ENCODE measurements around the gene CAMK1D. TPM values are rescaled to one million over a fixed set of nuclear protein-coding genes. Genes with fewer than 3 reads are reported as not detected.

Gene CAMK1D
- total and polyA plus RNA-seq, 10 of the 15 experiments (the other 5 are each of a cell fraction or from before 2014, with no cell fraction given): 2.1 to 35.5 (median 14.7) TPM

DNA sequence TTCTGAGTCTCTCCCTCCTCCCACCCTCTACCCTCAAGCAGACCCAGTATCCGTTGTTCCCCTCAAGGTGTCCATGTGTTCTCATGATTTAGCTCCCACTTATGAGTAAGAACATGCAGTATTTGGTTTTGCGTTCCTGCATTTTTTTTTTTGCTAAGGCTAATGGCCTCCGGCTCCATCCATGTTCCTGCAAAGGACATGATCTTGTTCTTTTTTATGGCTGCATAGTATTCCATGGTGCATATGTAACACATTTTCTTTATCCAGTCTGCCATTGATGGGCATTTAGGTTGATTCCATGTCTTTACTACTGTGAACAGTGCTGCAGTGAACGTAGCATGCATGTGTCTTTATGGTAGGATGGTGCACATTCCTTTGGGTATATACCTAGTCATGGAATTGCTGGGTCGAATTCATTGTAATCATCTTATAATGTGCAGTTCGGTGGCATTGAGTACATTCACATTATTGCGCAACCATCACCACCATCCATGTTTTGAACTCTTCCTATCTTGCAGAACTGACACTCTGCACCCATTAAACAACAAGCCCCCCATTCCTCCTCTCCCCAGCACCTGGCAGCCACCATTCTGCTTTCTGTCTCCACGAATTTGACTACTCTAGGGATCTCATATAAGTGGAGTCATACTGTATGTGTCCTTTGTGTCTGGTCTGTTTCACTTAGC is 125.5 kb downstream of the CAMK1D start:
- RAD21 ChIA-PET (ENCODE audit: unreplicated experiment): no interaction called here
- BruUV-seq (replicated peaks): no TSS peak
- H3K4me1 ChIP-seq (ENCODE audit: control insufficient read depth, insufficient read depth, low read length): peaks cover 8% of the 10 kb centered on the region

DNA sequence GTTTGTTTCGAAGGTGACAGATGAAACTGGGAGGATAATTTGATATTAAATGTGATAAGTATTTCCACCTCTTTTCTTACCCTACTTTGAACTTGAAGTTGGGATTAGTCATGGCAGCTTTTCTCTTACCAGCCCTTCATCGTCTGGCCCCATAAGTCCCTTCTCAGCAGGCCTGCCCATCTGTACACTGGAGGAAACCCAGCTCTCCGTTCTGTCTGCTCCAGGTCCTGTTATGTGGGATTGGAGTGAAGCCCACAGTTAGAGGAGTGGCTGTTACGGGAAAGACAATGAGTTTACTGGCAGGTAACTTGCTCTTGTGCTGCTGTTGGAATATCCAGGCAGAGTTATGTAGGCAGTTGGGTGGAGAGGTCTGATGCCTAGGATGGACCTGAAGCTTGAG is 127.3 kb downstream of the CAMK1D start:
- ChIA-PET SMC1A (ENCODE audit: uncharacterized antibody, unreplicated experiment) (no interaction called here), RAD21 (ENCODE audit: unreplicated experiment) (no interaction called here), CTCF (interaction anchor here (0.6 to 0.8 kb wide), 4 partner anchors 8 to 212 kb away, joined by 3 to 5 read pairs (median 3); no protein-coding TSS in a partner anchor), POLR2A (no interaction called here)
- H4K20me1 ChIP-seq (ENCODE audit: control insufficient read depth, insufficient read depth): no peaks in the 10 kb centered on the region
- in situ Hi-C loops (cut with MboI): no loop called here
- ATAC-seq (no peak), FAIRE-seq (no peak), DNase-seq (ENCODE audit: low read depth, low spot score) (no peak)
- H3K4me3 ChIP-seq: no peak overlapping the region
- no TSS peak for BruUV-seq (replicated peaks)
- H3K27ac ChIP-seq (ENCODE audit: control insufficient read depth, insufficient read depth): no peak overlapping the region
- H2AFZ ChIP-seq (ENCODE audit: control insufficient read depth, low read depth, low read length): no peak overlapping the region
- H3K4me2 ChIP-seq (ENCODE audit: control insufficient read depth, insufficient read depth): no peak overlapping the region
- peaks cover 8% of the 10 kb centered on the region for H3K4me1 ChIP-seq (ENCODE audit: control insufficient read depth, insufficient read depth, low read length)
- no peaks in the 10 kb centered on the region; a peak in 1 of 4 replicates for H3K36me3 ChIP-seq (ENCODE audit: control insufficient read depth in 2 of 2, insufficient read depth in 2 of 2, low read length in 1 of 2)
- H3K9ac ChIP-seq (ENCODE audit: control insufficient read depth, insufficient read depth, low read length): no peak overlapping the region
- WGBS (ENCODE audit: insufficient coverage, insufficient replicate concordance, low lambda C conversion rate, missing lambda C conversion rate): 83% methylated on average over 4 of the region's 4 CpGs
- no peaks in the 10 kb centered on the region for H3K27me3 ChIP-seq (replicated peaks in 1 of 2; ENCODE audit: control insufficient read depth in 2 of 2, insufficient read depth in 2 of 2, low read length in 1 of 2)
- TF ChIP-seq, protein P1, sequence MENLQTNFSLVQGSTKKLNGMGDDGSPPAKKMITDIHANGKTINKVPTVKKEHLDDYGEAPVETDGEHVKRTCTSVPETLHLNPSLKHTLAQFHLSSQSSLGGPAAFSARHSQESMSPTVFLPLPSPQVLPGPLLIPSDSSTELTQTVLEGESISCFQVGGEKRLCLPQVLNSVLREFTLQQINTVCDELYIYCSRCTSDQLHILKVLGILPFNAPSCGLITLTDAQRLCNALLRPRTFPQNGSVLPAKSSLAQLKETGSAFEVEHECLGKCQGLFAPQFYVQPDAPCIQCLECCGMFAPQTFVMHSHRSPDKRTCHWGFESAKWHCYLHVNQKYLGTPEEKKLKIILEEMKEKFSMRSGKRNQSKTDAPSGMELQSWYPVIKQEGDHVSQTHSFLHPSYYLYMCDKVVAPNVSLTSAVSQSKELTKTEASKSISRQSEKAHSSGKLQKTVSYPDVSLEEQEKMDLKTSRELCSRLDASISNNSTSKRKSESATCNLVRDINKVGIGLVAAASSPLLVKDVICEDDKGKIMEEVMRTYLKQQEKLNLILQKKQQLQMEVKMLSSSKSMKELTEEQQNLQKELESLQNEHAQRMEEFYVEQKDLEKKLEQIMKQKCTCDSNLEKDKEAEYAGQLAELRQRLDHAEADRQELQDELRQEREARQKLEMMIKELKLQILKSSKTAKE (IDR thresholded peaks at IDR 0.05; ENCODE audit: low read depth, poor library complexity, severe bottlenecking): no peak
- TF ChIP-seq HCFC1 (IDR thresholded peaks at IDR 0.05; ENCODE audit: low read length) (no peak), SPI1 (IDR thresholded peaks at IDR 0.05; ENCODE audit: borderline replicate concordance, insufficient read depth, low read depth, low read length) (no peak), YY1 (IDR thresholded peaks at IDR 0.05; ENCODE audit: low read depth, low read length) (no peak), POLR2AphosphoS5 (IDR thresholded peaks at IDR 0.05; ENCODE audit: low read length) (no peak)
- TF ChIP-seq, protein P2, sequence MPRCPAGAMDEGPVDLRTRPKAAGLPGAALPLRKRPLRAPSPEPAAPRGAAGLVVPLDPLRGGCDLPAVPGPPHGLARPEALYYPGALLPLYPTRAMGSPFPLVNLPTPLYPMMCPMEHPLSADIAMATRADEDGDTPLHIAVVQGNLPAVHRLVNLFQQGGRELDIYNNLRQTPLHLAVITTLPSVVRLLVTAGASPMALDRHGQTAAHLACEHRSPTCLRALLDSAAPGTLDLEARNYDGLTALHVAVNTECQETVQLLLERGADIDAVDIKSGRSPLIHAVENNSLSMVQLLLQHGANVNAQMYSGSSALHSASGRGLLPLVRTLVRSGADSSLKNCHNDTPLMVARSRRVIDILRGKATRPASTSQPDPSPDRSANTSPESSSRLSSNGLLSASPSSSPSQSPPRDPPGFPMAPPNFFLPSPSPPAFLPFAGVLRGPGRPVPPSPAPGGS (IDR thresholded peaks at IDR 0.05; ENCODE audit: borderline replicate concordance, insufficient read depth, low read depth, low read length, poor library complexity, severe bottlenecking): no peak
- H3K9me3 ChIP-seq (replicated peaks; ENCODE audit: control insufficient read depth, insufficient read depth, low read length): peaks cover 3% of the 10 kb centered on the region; the same call in 1 of the 3 replicates
- intact Hi-C loops (cut with micrococcal nuclease; ENCODE audit: unreplicated experiment): no loop called here
- no peaks in the 10 kb centered on the region; the same call in 1 of the 2 replicates for H3K79me2 ChIP-seq (ENCODE audit: control insufficient read depth, insufficient read depth, low read length)

More for the DNA sequence above, 125.5 kb downstream of the CAMK1D start:
- SMC1A ChIA-PET (ENCODE audit: uncharacterized antibody, unreplicated experiment): no interaction called here
- in situ Hi-C loops (cut with MboI): no loop called here
- H3K9ac ChIP-seq (ENCODE audit: control insufficient read depth, insufficient read depth, low read length): no peak overlapping the region
- ATAC-seq: no peak
- no peak for FAIRE-seq
- intact Hi-C loops (cut with micrococcal nuclease; ENCODE audit: unreplicated experiment): no loop called here
- no peak overlapping the region for H3K27ac ChIP-seq (ENCODE audit: control insufficient read depth, insufficient read depth)
- no peaks in the 10 kb centered on the region for H3K79me2 ChIP-seq (ENCODE audit: control insufficient read depth, insufficient read depth, low read length)
- H3K36me3 ChIP-seq (ENCODE audit: control insufficient read depth in 2 of 2, insufficient read depth in 2 of 2, low read length in 1 of 2): no peaks in the 10 kb centered on the region; a peak in 1 of 4 replicates
- TF ChIP-seq CEBPB (IDR thresholded peaks at IDR 0.05; ENCODE audit: borderline replicate concordance in 1 of 2, low read depth in 2 of 2, low read length in 2 of 2) (peak in 1 of 2 experiments; percentile 74; a peak in 1 of 4 replicates), MXI1 (IDR thresholded peaks at IDR 0.05; ENCODE audit: low read depth, low read length) (no peak)
- CTCF ChIA-PET: no interaction called here
- POLR2A ChIA-PET: interaction anchor here (0.7 kb wide), 1 partner anchor 21 kb away, joined by 5 read pairs; no protein-coding TSS in a partner anchor
- H3K4me2 ChIP-seq (ENCODE audit: control insufficient read depth, insufficient read depth): no peak overlapping the region
- no peak overlapping the region for H3K4me3 ChIP-seq
- no peaks in the 10 kb centered on the region for H4K20me1 ChIP-seq (ENCODE audit: control insufficient read depth, insufficient read depth)
- no peak for DNase-seq (ENCODE audit: low read depth, low spot score)
- no peaks in the 10 kb centered on the region; the same call in 2 of the 3 replicates for H3K9me3 ChIP-seq (replicated peaks; ENCODE audit: control insufficient read depth, insufficient read depth, low read length)
- no peaks in the 10 kb centered on the region for H3K27me3 ChIP-seq (replicated peaks in 1 of 2; ENCODE audit: control insufficient read depth in 2 of 2, insufficient read depth in 2 of 2, low read length in 1 of 2)
- no peak overlapping the region for H2AFZ ChIP-seq (ENCODE audit: control insufficient read depth, low read depth, low read length)
- WGBS (ENCODE audit: insufficient coverage, insufficient replicate concordance, low lambda C conversion rate, missing lambda C conversion rate): 96% methylated on average over 8 of the region's 8 CpGs

Data from GM12878 (cell line).